Body of pancreas (tissue), 4 donors: Measurements from ENCODE around the gene NIPAL3. TPM values are rescaled to one million over a fixed set of nuclear protein-coding genes. Genes with fewer than 3 reads are reported as not detected.

Experiments used
- ATAC-seq: fragments of 150-250 bp; one replicate; pipeline ENCODE4 v1.9.1; 2016
- DNase-seq, 4 donors: peaks; one replicate each; pipeline ENCODE4 v3.0.0-alpha.2; 2019
- H3K27ac ChIP-seq, 4 donors: fragments of 200-600 bp; sonication (generic); 1 replicate in 3 of 4; 2 replicates in 1 of 4; pipeline versions ENCODE4 v1.5.1 to v1.6.1; 2016 to 2019; ENCODE audit warnings: mild to moderate bottlenecking in 1 of 4, mixed read lengths in 1 of 4, moderate library complexity in 1 of 4
- H3K27me3 ChIP-seq, 2 donors: fragments of 200-600 bp; sonication (generic); one replicate each; pipeline ENCODE4 v1.6.0; 2016; ENCODE audit warnings: mild to moderate bottlenecking in 1 of 2
- H3K36me3 ChIP-seq, 2 donors: fragments of 200-600 bp; sonication (generic); replicated peaks in 1 of 2; 2 replicates each; pipeline ENCODE4 v1.5.1; 2016; ENCODE audit warnings: low read depth in 2 of 2; ENCODE audit not compliant: insufficient read depth in 1 of 2
- H3K4me1 ChIP-seq: fragments of 200-600 bp; sonication (generic); one replicate; pipeline ENCODE4 v1.6.0; 2016
- H3K4me3 ChIP-seq, 2 donors: fragments of 200-600 bp; sonication (generic); 1 replicate in 1 of 2; 2 replicates in 1 of 2; pipeline ENCODE4 v1.5.1; 2016 to 2019
- H3K9me3 ChIP-seq, 3 donors: fragments of 200-600 bp; sonication (generic); 1 replicate in 2 of 3; 2 replicates in 1 of 3; pipeline ENCODE4 v1.5.1; 2016
- POLR2A ChIP-seq, 3 donors: fragments of 450-650 bp; IDR thresholded peaks; one replicate each; pipeline ENCODE4 v1.6.1; 2016; ENCODE audit warnings: antibody characterized with exemption in 3 of 3, mild to moderate bottlenecking in 2 of 3
- WGBS, 2 donors: methylation state at CpG; one replicate each; pipeline ENCODE4 v1.1.5; 2017; 5-methylcytosine and 5-hydroxymethylcytosine counted together
- intact Hi-C: fragments of 100-400 bp; cut with DNase I; formaldehyde crosslinking; loops from one replicate; pipeline ENCODE4 v1.15.1; 2023
- total RNA-seq, 2 donors: library from RNA; depleted of rRNA; stranded (reverse); fragments of >200 nt; gene quantifications; one replicate each; pipeline ENCODE4 v1.1.0, GENCODE V29; 2016
- TF ChIP-seq, protein P1 (sequence below), 7 experiments: fragments of 450-650 bp in 4 of 7; fragments of 200-600 bp in 3 of 7; sonication (generic) in 3 of 7; IDR thresholded peaks; one replicate each; pipeline ENCODE4 v1.5.1; 2016 to 2019; ENCODE audit warnings: antibody characterized with exemption in 7 of 7

NIPAL3 gene
- total RNA-seq, 2 donors from 2014 or later = 36.8 to 65.9 TPM

DNA sequence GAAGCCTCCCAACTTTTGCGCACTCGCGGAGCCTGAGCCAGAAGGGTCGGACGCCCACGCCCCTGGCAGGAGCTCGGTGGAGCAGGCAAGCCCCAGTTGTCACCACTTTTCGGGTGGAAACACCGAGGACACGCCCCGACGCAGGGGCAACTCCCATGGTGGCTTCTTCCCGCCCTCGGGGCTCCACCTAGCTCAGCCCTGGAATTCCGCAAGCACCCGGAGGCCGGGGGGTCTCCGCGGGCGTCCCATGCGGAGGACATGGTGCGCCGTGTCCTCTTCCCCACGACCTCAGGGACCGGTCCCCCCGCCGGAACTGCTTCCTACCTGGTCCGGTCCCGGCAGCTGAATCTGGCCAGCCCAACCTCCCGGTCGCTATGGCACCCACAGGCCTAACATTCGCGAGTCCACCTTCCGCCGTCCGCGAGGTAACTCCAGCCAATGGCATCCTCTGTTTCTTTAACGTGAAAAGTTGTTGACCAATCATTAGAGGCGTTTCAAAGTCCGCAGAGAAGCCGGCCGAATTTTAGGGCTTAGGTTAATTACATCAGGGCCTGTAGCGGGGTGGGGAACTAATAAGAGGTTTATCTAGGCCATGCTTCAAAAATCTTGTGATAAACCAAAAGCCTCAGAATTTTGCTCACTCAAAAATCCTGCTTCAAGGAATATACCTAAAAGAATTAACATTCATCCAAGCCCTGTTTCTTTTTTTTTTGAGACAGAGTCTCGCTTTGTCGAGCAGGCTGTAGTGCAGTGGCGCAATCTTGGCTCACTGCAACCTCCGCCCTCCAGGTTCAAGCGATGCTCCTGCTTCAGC, 2.0 kb upstream of the NIPAL3 start, which contains the start of gene STPG1:
STPG1 (minus strand) TSS at position 433 of the 814 bp plus-strand sequence. CDS start 12,394 bp downstream, outside the sequence.
- TF ChIP-seq, protein P1, sequence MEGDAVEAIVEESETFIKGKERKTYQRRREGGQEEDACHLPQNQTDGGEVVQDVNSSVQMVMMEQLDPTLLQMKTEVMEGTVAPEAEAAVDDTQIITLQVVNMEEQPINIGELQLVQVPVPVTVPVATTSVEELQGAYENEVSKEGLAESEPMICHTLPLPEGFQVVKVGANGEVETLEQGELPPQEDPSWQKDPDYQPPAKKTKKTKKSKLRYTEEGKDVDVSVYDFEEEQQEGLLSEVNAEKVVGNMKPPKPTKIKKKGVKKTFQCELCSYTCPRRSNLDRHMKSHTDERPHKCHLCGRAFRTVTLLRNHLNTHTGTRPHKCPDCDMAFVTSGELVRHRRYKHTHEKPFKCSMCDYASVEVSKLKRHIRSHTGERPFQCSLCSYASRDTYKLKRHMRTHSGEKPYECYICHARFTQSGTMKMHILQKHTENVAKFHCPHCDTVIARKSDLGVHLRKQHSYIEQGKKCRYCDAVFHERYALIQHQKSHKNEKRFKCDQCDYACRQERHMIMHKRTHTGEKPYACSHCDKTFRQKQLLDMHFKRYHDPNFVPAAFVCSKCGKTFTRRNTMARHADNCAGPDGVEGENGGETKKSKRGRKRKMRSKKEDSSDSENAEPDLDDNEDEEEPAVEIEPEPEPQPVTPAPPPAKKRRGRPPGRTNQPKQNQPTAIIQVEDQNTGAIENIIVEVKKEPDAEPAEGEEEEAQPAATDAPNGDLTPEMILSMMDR (IDR thresholded peaks at IDR 0.05) = no peak
- TF ChIP-seq POLR2A (IDR thresholded peaks at IDR 0.05) = peak in 2 of 3 donors; percentile 76 to 81
- H3K36me3 ChIP-seq = no peaks in the 10 kb centered on the region
- DNase-seq (peak; percentile 90 to 91 (median 90)), ATAC-seq (peak; percentile 72)
- intact Hi-C loops = no loop called here
- peak within 1 kb of the TSS; percentile 73 to 86 (median 82) for H3K27ac ChIP-seq
- peaks cover 45% of the 10 kb centered on the region for H3K4me1 ChIP-seq
- no peaks in the 10 kb centered on the region for H3K9me3 ChIP-seq
- peak within 1 kb of the TSS; percentile 11 to 88 for H3K4me3 ChIP-seq
- WGBS, 2 donors = 3 to 9% methylated on average over 18 to 45 of the region's 48 CpGs
- H3K27me3 ChIP-seq = no peaks in the 10 kb centered on the region

DNA sequence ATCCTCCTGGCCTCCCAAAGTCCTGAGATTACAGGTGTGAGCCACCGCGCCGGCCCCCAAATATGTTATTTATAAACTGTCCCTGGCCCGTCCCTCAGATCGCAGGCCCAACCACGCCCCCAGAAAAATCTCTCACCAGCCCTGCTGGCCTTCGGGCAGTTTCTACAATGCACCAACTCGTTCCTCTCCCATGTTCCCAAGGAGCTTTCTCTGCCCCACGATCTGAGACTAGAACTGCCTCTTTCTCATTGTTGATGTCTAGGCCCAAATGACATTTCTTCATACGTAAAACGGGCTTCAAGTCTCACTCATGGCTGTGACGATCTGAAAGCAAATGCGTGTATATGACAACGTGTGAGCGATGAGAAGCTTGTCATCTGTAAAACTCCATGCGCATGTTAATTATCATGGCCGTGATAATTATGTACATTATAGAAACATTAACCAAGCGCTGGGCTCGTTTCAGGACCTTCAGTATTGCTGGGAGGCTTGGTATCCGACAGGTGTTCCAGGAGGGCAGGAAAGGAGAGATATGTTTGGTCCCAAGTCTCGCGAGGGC, 748 bp upstream of the NIPAL3 start:
- H3K9me3 ChIP-seq = no peaks in the 10 kb centered on the region
- intact Hi-C loops = no loop called here
- H3K27ac ChIP-seq = peak overlapping the region; percentile 73 to 86 (median 82)
- no peak overlapping the region for H3K4me3 ChIP-seq
- ATAC-seq (no peak), DNase-seq (peak in 3 of 4 donors; percentile 25 to 38 (median 29))
- H3K27me3 ChIP-seq = no peaks in the 10 kb centered on the region
- H3K36me3 ChIP-seq = no peaks in the 10 kb centered on the region
- 34 to 36% methylated on average over 21 to 22 of the region's 22 CpGs for WGBS, 2 donors
- H3K4me1 ChIP-seq = peaks cover 55% of the 10 kb centered on the region
- TF ChIP-seq POLR2A (IDR thresholded peaks at IDR 0.05) = no peak
- TF ChIP-seq, protein P1 (IDR thresholded peaks at IDR 0.05) = no peak

GRCh38 chr1:24415910-24416665, 486 bp downstream of the NIPAL3 start:
- DNase-seq (peak; percentile 47 to 60 (median 54)), ATAC-seq (peak; percentile 12)
- Histone ChIP-seq H3K27me3 (no peaks in the 10 kb centered on the region), H3K9me3 (no peaks in the 10 kb centered on the region), H3K27ac (peak overlapping the region; percentile 59 to 86 (median 82)), H3K4me3 (peak overlapping the region; percentile 48 to 77), H3K4me1 (peaks cover 55% of the 10 kb centered on the region), H3K36me3 (no peaks in the 10 kb centered on the region)
- intact Hi-C loops = no loop called here
- TF ChIP-seq, protein P1 (IDR thresholded peaks at IDR 0.05) = no peak
- peak in 1 of 3 donors; percentile 7 for TF ChIP-seq POLR2A (IDR thresholded peaks at IDR 0.05)
- 1 to 2% methylated on average over 28 to 35 of the region's 35 CpGs for WGBS, 2 donors

DNA sequence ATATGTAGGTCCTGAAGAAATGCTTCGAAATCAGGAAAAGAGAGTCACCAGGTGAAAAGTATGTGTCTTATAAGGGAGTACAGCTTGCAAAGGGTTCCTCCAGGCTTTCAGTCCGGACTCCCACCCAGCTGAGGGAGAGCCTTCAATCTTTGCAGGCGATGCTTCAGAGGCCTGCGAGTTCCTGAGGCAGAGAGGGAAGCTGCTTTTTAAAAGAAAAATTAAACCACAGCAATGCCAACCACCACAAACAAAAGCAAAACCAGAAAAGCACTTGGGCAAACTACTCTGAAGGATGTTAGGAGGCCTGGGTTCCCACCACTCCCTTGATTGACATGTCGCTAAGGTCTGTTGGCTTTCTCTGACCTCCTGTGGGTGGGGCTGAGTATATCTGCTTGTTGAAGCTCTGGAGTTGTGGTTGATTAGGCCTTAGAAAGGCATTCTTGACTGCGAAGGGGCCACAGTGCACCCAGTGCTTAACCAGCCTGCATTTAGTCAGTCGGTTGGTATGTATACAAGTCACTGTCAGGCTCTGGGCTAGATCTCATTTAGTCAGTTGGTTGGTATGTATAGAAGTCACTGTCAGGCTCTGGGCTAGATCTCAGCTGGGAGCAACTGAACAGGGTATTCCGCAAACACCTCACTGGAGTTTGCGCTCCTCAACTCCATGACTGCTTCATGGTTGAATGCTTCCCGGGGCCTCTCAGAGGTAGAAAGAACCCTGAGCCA, 1.2 kb downstream of the NIPAL3 start:
- no peaks in the 10 kb centered on the region for H3K27me3 ChIP-seq
- no peaks in the 10 kb centered on the region for H3K36me3 ChIP-seq
- H3K27ac ChIP-seq = peak overlapping the region; percentile 59 to 86 (median 82)
- intact Hi-C loops = no loop called here
- TF ChIP-seq, protein P1 (IDR thresholded peaks at IDR 0.05) = no peak
- no peak for TF ChIP-seq POLR2A (IDR thresholded peaks at IDR 0.05)
- 39 to 42% methylated on average over 10 of the region's 10 CpGs for WGBS, 2 donors
- no peaks in the 10 kb centered on the region for H3K9me3 ChIP-seq
- H3K4me3 ChIP-seq = peak overlapping the region in 1 of 2 donors; percentile 48
- peaks cover 55% of the 10 kb centered on the region for H3K4me1 ChIP-seq
- ATAC-seq (no peak), DNase-seq (no peak)
